ENCODE data around the gene NCAPG. TPM values are rescaled to one million over a fixed set of nuclear protein-coding genes. Genes with fewer than 3 reads are reported as not detected.

Gene NCAPG
- total and polyA plus RNA-seq, 7 experiments from 2014 or later, result 0.09 to 44.1 (median 0.29) TPM

GRCh38 chr4:17778431-17778830, 32.3 kb upstream of the NCAPG start:
- Histone ChIP-seq H3K4me1 (ENCODE audit: control insufficient read depth in 2 of 2, insufficient read depth in 2 of 2, low read length in 2 of 2) (no peaks in the 10 kb centered on the region), H3K4me3 (ENCODE audit: low read length) (no peak overlapping the region), H3K27me3 (ENCODE audit: control insufficient read depth in 2 of 2, insufficient read depth in 2 of 2, low read length in 2 of 2) (peaks cover 0 to 7% of the 10 kb centered on the region in 2 donors), H3K9me3 (ENCODE audit: control insufficient read depth in 2 of 3, low read length in 3 of 3) (no peaks in the 10 kb centered on the region), H3K27ac (ENCODE audit: low read depth, low read length) (no peak overlapping the region), H3K36me3 (ENCODE audit: control insufficient read depth in 2 of 3, insufficient read depth in 3 of 3, low read length in 3 of 3) (no peaks in the 10 kb centered on the region)
- Mint-ChIP-seq H3K4me1 (peaks cover 0 to 21% (median 14%) of the 10 kb centered on the region in 7 donors), H3K27me3 (peaks cover 34 to 50% (median 41%) of the 10 kb centered on the region in 5 donors), H3K9me3 (no peaks in the 10 kb centered on the region), H3K4me3 (no peak overlapping the region), H3K36me3 (peaks cover 0 to 5% (median 0%) of the 10 kb centered on the region in 5 donors), H3K27ac (no peak overlapping the region)
- CTCF ChIA-PET, result interaction anchor here (0.7 kb wide), 1 partner anchor 16 kb away, joined by 3 read pairs; no protein-coding TSS in a partner anchor
- intact Hi-C loops (cut with micrococcal nuclease), result no loop called here
- DNase-seq (no peak), ATAC-seq (no peak)
- POLR2A ChIA-PET, result no interaction called here

DNA sequence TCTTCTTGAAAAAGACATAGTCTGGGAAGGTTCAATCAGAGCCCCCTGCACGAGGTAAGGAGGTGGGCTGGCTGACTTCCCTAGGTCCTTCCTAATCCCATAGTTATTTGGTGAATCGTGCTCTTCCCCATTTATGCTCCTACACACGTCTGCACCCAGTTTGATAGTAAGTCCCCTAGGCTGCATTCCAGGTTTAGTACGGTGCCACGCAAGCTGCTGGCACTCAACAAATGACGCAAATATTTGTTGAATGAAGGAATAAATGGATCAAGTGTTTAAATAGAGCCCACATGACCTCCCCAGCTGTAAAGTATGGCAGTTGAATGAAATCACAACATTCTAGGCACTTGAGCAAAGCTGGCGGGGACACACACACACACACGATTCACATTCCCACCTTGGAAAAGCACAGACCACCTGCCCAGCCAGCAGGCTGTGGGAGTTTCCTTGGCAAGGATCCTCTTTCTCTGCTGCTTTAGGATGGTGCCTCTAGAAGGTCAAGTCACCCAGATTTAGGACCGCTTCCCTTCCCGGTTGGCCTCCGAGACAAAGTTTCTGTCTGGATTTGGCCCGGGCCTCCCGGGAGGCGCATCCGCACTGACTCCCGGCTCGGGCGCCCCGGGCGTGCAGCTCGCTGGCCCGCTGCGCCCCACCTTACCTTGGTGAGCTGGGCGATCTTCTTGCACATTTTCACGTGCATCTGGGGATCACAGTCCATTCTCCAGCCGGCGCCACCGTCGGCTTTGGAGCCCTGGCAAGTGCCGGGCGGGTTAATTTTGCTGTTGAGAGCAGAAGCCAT, 30.1 kb upstream of the NCAPG start:
- ChIA-PET CTCF (no interaction called here), POLR2A (interaction anchor here (0.6 kb wide), 1 partner anchor 26 kb away, joined by 3 read pairs; no protein-coding TSS in a partner anchor)
- Histone ChIP-seq H3K9me3 (ENCODE audit: control insufficient read depth in 2 of 3, low read length in 3 of 3) (no peaks in the 10 kb centered on the region), H3K27ac (ENCODE audit: low read depth, low read length) (no peak overlapping the region), H3K27me3 (ENCODE audit: control insufficient read depth in 2 of 2, insufficient read depth in 2 of 2, low read length in 2 of 2) (peaks cover 0 to 7% of the 10 kb centered on the region in 2 donors), H3K4me1 (ENCODE audit: control insufficient read depth in 2 of 2, insufficient read depth in 2 of 2, low read length in 2 of 2) (no peaks in the 10 kb centered on the region), H3K36me3 (ENCODE audit: control insufficient read depth in 2 of 3, insufficient read depth in 3 of 3, low read length in 3 of 3) (no peaks in the 10 kb centered on the region), H3K4me3 (ENCODE audit: low read length) (no peak overlapping the region)
- H3K4me1 Mint-ChIP-seq, result peaks cover 3 to 22% (median 16%) of the 10 kb centered on the region in 7 donors
- ATAC-seq (no peak), DNase-seq (no peak)
- no peak overlapping the region for H3K27ac Mint-ChIP-seq
- intact Hi-C loops (cut with micrococcal nuclease), result no loop called here
- H3K9me3 Mint-ChIP-seq, result no peaks in the 10 kb centered on the region
- H3K36me3 Mint-ChIP-seq, result peaks cover 0 to 5% (median 0%) of the 10 kb centered on the region in 5 donors
- H3K4me3 Mint-ChIP-seq, result peak overlapping the region in 6 of 10 donors; percentile 3 to 73 (median 16)
- H3K27me3 Mint-ChIP-seq, result peaks cover 36 to 53% (median 42%) of the 10 kb centered on the region in 5 donors

GRCh38 chr4:17781300-17782287, 29.2 kb upstream of the NCAPG start, which contains the start of gene FAM184B:
Gene FAM184B, minus strand, starts transcription at chr4:17781621. Its CDS starts 322 bp downstream, at chr4:17781299.
- Histone ChIP-seq H3K27ac (ENCODE audit: low read depth, low read length) (no peak within 1 kb of the TSS), H3K27me3 (ENCODE audit: control insufficient read depth in 2 of 2, insufficient read depth in 2 of 2, low read length in 2 of 2) (peaks cover 0 to 7% of the 10 kb centered on the region in 2 donors), H3K4me1 (ENCODE audit: control insufficient read depth in 2 of 2, insufficient read depth in 2 of 2, low read length in 2 of 2) (no peaks in the 10 kb centered on the region), H3K36me3 (ENCODE audit: control insufficient read depth in 2 of 3, insufficient read depth in 3 of 3, low read length in 3 of 3) (no peaks in the 10 kb centered on the region), H3K4me3 (ENCODE audit: low read length) (no peak within 1 kb of the TSS), H3K9me3 (ENCODE audit: control insufficient read depth in 2 of 3, low read length in 3 of 3) (no peaks in the 10 kb centered on the region)
- Mint-ChIP-seq H3K4me1 (peaks cover 6 to 25% (median 20%) of the 10 kb centered on the region in 7 donors), H3K27me3 (peaks cover 36 to 51% (median 42%) of the 10 kb centered on the region in 5 donors), H3K4me3 (peak within 1 kb of the TSS in 9 of 10 donors; percentile 2 to 73 (median 13)), H3K9me3 (no peaks in the 10 kb centered on the region), H3K27ac (peak within 1 kb of the TSS in 1 of 9 donors; percentile 47), H3K36me3 (peaks cover 0 to 5% (median 0%) of the 10 kb centered on the region in 5 donors)
- intact Hi-C loops (cut with micrococcal nuclease), result no loop called here
- ATAC-seq, result no peak
- ChIA-PET POLR2A (no interaction called here), CTCF (no interaction called here)
- DNase-seq, result no peak

DNA sequence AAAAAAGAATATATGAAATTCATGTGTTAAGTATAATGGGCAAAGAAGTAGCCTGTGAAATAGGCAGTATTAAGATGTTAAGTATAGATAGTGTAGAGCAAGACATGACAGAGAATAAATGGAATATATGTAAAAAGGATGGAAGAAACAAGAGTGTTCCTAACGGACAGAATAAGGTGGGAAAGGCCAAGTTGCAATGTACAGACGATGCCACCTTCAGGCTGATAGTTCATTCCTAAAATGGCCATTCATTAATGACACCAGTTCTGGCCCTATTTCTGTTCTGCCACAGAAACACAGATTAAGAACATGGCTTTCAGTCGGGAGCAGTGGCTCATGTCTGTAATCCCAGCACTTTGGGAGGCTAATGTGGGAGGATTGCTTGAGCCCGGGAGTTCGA, 24.9 kb upstream of the NCAPG start:
- ATAC-seq, result no peak
- no peak overlapping the region for H3K4me3 ChIP-seq (ENCODE audit: low read length)
- H3K36me3 ChIP-seq (ENCODE audit: control insufficient read depth in 2 of 3, insufficient read depth in 3 of 3, low read length in 3 of 3), result no peaks in the 10 kb centered on the region
- no peaks in the 10 kb centered on the region for H3K4me1 ChIP-seq (ENCODE audit: control insufficient read depth in 2 of 2, insufficient read depth in 2 of 2, low read length in 2 of 2)
- intact Hi-C loops (cut with micrococcal nuclease), result no loop called here
- H3K4me1 Mint-ChIP-seq, result peaks cover 6 to 19% (median 14%) of the 10 kb centered on the region in 7 donors
- H3K27me3 ChIP-seq (ENCODE audit: control insufficient read depth in 2 of 2, insufficient read depth in 2 of 2, low read length in 2 of 2), result no peaks in the 10 kb centered on the region
- H3K27ac Mint-ChIP-seq, result peak overlapping the region in 1 of 9 donors; percentile 47
- ChIA-PET POLR2A (no interaction called here), CTCF (no interaction called here)
- no peak for DNase-seq
- peaks cover 11 to 22% (median 16%) of the 10 kb centered on the region in 5 donors for H3K27me3 Mint-ChIP-seq
- no peak overlapping the region for H3K27ac ChIP-seq (ENCODE audit: low read depth, low read length)
- no peaks in the 10 kb centered on the region for H3K9me3 Mint-ChIP-seq
- H3K9me3 ChIP-seq (ENCODE audit: control insufficient read depth in 2 of 3, low read length in 3 of 3), result no peaks in the 10 kb centered on the region
- H3K36me3 Mint-ChIP-seq, result peaks cover 0 to 17% (median 15%) of the 10 kb centered on the region in 5 donors
- no peak overlapping the region for H3K4me3 Mint-ChIP-seq

GRCh38 chr4:17786567-17786966, 24.2 kb upstream of the NCAPG start:
- H3K9me3 ChIP-seq (ENCODE audit: control insufficient read depth in 2 of 3, low read length in 3 of 3), result no peaks in the 10 kb centered on the region
- Mint-ChIP-seq H3K27me3 (peaks cover 8 to 17% (median 14%) of the 10 kb centered on the region in 5 donors), H3K4me1 (peaks cover 6 to 18% (median 12%) of the 10 kb centered on the region in 7 donors), H3K27ac (no peak overlapping the region), H3K4me3 (no peak overlapping the region), H3K9me3 (no peaks in the 10 kb centered on the region), H3K36me3 (peaks cover 4 to 24% (median 17%) of the 10 kb centered on the region in 5 donors)
- no peak for DNase-seq
- intact Hi-C loops (cut with micrococcal nuclease), result no loop called here
- no peak overlapping the region for H3K27ac ChIP-seq (ENCODE audit: low read depth, low read length)
- no peak overlapping the region for H3K4me3 ChIP-seq (ENCODE audit: low read length)
- no peaks in the 10 kb centered on the region for H3K4me1 ChIP-seq (ENCODE audit: control insufficient read depth in 2 of 2, insufficient read depth in 2 of 2, low read length in 2 of 2)
- no peaks in the 10 kb centered on the region for H3K27me3 ChIP-seq (ENCODE audit: control insufficient read depth in 2 of 2, insufficient read depth in 2 of 2, low read length in 2 of 2)
- POLR2A ChIA-PET, result interaction anchor here (0.6 kb wide), 1 partner anchor 115 kb away, joined by 4 read pairs; no protein-coding TSS in a partner anchor
- CTCF ChIA-PET, result no interaction called here
- no peaks in the 10 kb centered on the region for H3K36me3 ChIP-seq (ENCODE audit: control insufficient read depth in 2 of 3, insufficient read depth in 3 of 3, low read length in 3 of 3)
- ATAC-seq, result no peak

GRCh38 chr4:17787315-17787714, 23.5 kb upstream of the NCAPG start:
- ATAC-seq (no peak), DNase-seq (no peak)
- H3K36me3 Mint-ChIP-seq, result peaks cover 0 to 32% (median 17%) of the 10 kb centered on the region in 5 donors
- Histone ChIP-seq H3K9me3 (ENCODE audit: control insufficient read depth in 2 of 3, low read length in 3 of 3) (no peaks in the 10 kb centered on the region), H3K4me3 (ENCODE audit: low read length) (no peak overlapping the region), H3K36me3 (ENCODE audit: control insufficient read depth in 2 of 3, insufficient read depth in 3 of 3, low read length in 3 of 3) (no peaks in the 10 kb centered on the region), H3K4me1 (ENCODE audit: control insufficient read depth in 2 of 2, insufficient read depth in 2 of 2, low read length in 2 of 2) (no peaks in the 10 kb centered on the region), H3K27me3 (ENCODE audit: control insufficient read depth in 2 of 2, insufficient read depth in 2 of 2, low read length in 2 of 2) (no peaks in the 10 kb centered on the region), H3K27ac (ENCODE audit: low read depth, low read length) (no peak overlapping the region)
- H3K27ac Mint-ChIP-seq, result no peak overlapping the region
- peaks cover under 1 to 9% (median 6%) of the 10 kb centered on the region in 5 donors for H3K27me3 Mint-ChIP-seq
- intact Hi-C loops (cut with micrococcal nuclease), result no loop called here
- ChIA-PET CTCF (no interaction called here), POLR2A (interaction anchor here (0.6 kb wide), 2 partner anchors 116 to 867 kb away, joined by 4 to 6 read pairs; no protein-coding TSS in a partner anchor)
- no peak overlapping the region for H3K4me3 Mint-ChIP-seq
- H3K9me3 Mint-ChIP-seq, result no peaks in the 10 kb centered on the region
- peaks cover 5 to 10% (median 6%) of the 10 kb centered on the region in 7 donors for H3K4me1 Mint-ChIP-seq
